Stromal cell of bone marrow (primary cell): ENCODE data around the gene RAB29.
"Not testable (repeated sequence)": the region's sequence is repeated elsewhere in the genome, so short reads cannot be mapped to it uniquely, and the experiment has no call there.

Source experiments
- DNase-seq: peaks from one replicate; pipeline ENCODE4 v3.0.0-alpha.2; 2012; ENCODE audit warnings: low read depth

RAB29 gene

DNA sequence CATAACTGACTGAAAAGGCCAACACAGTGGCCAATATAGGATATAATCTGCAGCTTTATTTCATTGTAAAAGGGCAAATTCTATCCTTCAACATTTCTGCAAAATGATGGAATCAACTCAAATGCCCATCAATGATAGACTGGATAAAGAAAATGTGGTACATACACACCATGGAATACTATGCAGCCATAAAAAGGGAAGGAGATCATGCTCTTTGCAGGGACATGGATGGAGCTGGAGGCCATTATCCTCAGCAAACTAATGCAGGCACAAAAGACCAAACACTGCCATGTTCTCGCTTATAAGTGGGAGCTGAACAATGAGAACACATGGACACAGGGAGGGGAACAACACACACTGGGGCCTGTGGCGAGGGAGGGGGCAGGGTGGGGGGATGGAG is 54.5 kb downstream of the RAB29 start:
- not testable (repeated sequence) for DNase-seq

DNA sequence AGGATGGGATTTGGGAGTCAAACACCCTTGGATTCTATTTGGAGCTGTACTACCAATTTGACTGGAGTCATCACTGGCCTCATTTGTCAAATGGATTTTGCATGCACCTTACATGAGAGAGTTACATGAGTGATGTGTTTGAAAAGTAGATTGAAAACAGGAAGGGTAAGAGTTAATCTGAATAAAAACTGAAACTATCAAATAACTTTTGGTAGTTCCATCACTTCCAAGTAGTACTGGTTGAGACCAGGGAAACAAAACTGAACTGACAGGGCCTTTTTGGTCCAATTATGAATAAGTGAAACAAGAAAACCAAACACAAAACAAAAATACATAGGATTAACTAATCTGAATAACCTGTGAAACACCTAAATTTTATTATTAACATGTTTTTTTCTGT is 55.5 kb downstream of the RAB29 start:
- no peak for DNase-seq

DNA sequence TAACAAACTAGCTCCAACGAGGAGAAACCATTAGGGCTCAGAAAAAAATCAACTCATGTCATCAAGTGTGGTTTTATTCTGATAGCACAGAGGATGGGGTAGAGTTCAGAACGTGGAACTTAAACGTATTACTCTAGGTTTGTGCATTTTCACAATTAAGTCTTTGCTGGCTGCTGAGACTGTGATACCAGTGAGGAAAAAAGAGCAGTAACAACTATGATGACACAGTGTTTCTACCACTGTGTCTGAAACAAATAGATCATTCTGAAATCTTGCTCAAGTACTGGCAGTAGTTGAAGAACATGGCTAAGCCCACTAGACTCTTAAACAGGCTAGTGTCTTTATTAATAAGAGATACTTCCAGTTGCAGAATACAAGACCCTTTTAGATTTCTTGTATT is 56.3 kb downstream of the RAB29 start:
- DNase-seq = no peak
